GM12891 (cell line): Measurements from ENCODE around the gene OTOG.

Experiments used
- PAX5 ChIP-seq: IDR thresholded peaks from 2 replicates; pipeline ENCODE4 v1.6.1; 2011; ENCODE audit warnings: low read length, moderate library complexity, mild to moderate bottlenecking; ENCODE audit not compliant: insufficient read depth, severe bottlenecking
- POLR2A ChIP-seq: IDR thresholded peaks from 2 replicates; pipeline ENCODE4 v1.6.1; 2011; ENCODE audit warnings: low read depth, low read length, control low read depth
- POLR2AphosphoS5 ChIP-seq: IDR thresholded peaks from 2 replicates; pipeline ENCODE4 v1.6.1; 2011; ENCODE audit warnings: low read depth, low read length, control low read depth
- POU2F2 ChIP-seq: IDR thresholded peaks from 2 replicates; pipeline ENCODE4 v1.6.1; 2011; ENCODE audit warnings: low read depth, mild to moderate bottlenecking, control low read depth, low read length, moderate library complexity
- SPI1 ChIP-seq: IDR thresholded peaks from 2 replicates; pipeline ENCODE4 v1.6.1; 2011; ENCODE audit warnings: low read depth, low read length, control low read depth
- TAF1 ChIP-seq: IDR thresholded peaks from 2 replicates; pipeline ENCODE4 v1.6.1; 2011; ENCODE audit warnings: low read depth, low read length, control low read depth

- TF ChIP-seq POLR2A (no peak), POLR2AphosphoS5 (no peak), TAF1 (no peak), SPI1 (no peak), POU2F2 (no peak), PAX5 (no peak)
Observed at GRCh38 chr11:17542249-17542648, 4.8 kb upstream of the OTOG start.
